GM23338 (cell line): ENCODE results near the gene USP3.

ENCODE experiments used
- EZH2 ChIP-seq: fragments of 200-600 bp; sonication (generic); IDR thresholded peaks from one replicate; pipeline ENCODE4 v1.8.0; 2017; ENCODE audit warnings: antibody characterized with exemption, mild to moderate bottlenecking, low read depth; ENCODE audit not compliant: unreplicated experiment
- EZH2phosphoT487 ChIP-seq: fragments of 200-600 bp; sonication (generic); IDR thresholded peaks from one replicate; pipeline ENCODE4 v1.8.1; 2018; ENCODE audit warnings: antibody characterized with exemption; ENCODE audit not compliant: unreplicated experiment
- JUNB ChIP-seq: IDR thresholded peaks from one replicate; pipeline ENCODE4 v1.6.1; 2016; ENCODE audit warnings: antibody characterized with exemption; ENCODE audit not compliant: unreplicated experiment
- NANOG ChIP-seq: IDR thresholded peaks from 2 replicates; pipeline ENCODE4 v1.6.1; 2016; ENCODE audit warnings: antibody characterized with exemption, borderline replicate concordance
- POLR2AphosphoS5 ChIP-seq: IDR thresholded peaks from 2 replicates; pipeline ENCODE4 v1.6.1; 2016; ENCODE audit warnings: antibody characterized with exemption, low read depth
- ZNF114 ChIP-seq: fragments of 250-450 bp; sonication (Bioruptor Pico); IDR thresholded peaks from 2 replicates; pipeline ENCODE4 v1.5.0; 2020; ENCODE audit warnings: mild to moderate bottlenecking, moderate library complexity
- TF ChIP-seq, protein P1 (sequence below), 2 experiments: fragments of 200-600 bp in 1 of 2; sonication (generic) in 1 of 2; conservative IDR thresholded peaks; 2 replicates each; pipeline versions ENCODE4 v1.5.1 to v1.6.1; 2016 to 2017; ENCODE audit warnings: antibody characterized with exemption in 2 of 2, low read depth in 2 of 2, mild to moderate bottlenecking in 2 of 2, moderate library complexity in 1 of 2
- TF ChIP-seq, protein P2 (sequence below): IDR thresholded peaks from one replicate; pipeline ENCODE4 v1.6.1; 2018; ENCODE audit warnings: antibody characterized with exemption; ENCODE audit not compliant: unreplicated experiment
- TF ChIP-seq, protein P3 (sequence below): fragments of 250-450 bp; sonication (Bioruptor Pico); IDR thresholded peaks from 2 replicates; pipeline ENCODE4 v1.5.0; 2020; ENCODE audit warnings: mild to moderate bottlenecking, moderate library complexity

DNA sequence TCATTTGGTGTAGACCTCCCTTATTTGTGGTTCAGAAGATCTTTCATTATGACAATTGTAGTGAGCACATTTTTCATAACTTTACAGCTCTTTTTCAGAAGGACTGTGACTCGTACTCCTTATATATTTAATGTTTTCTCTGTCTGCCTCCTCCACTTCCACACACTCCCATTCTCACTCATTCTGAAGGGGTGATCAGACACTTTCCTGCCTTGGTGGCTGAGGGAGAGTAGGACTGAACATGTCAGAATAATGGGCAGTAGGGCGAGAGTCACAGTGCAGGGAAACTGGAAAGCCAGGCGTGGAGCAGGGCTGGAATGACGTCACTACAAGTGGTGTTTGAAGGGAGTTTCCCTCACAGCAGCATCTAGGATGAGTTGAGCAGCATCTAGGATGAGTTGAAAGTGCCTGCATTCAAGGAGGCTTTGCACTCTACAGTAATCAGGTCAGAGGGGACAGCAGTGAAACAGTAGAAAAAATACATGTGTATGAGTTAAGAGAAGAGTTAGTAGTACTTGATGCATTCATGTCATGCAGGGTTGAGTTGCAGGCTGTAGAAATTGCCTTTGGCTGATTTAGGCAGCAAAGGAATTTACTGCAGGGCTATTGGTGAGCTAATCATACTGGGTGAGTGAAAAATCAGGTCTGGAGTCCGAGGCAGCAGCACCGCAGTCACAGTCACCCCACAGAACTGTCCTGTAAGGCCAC, 56.5 kb downstream of the USP3 start:
- no peak for TF ChIP-seq POLR2AphosphoS5
- TF ChIP-seq, protein P1, sequence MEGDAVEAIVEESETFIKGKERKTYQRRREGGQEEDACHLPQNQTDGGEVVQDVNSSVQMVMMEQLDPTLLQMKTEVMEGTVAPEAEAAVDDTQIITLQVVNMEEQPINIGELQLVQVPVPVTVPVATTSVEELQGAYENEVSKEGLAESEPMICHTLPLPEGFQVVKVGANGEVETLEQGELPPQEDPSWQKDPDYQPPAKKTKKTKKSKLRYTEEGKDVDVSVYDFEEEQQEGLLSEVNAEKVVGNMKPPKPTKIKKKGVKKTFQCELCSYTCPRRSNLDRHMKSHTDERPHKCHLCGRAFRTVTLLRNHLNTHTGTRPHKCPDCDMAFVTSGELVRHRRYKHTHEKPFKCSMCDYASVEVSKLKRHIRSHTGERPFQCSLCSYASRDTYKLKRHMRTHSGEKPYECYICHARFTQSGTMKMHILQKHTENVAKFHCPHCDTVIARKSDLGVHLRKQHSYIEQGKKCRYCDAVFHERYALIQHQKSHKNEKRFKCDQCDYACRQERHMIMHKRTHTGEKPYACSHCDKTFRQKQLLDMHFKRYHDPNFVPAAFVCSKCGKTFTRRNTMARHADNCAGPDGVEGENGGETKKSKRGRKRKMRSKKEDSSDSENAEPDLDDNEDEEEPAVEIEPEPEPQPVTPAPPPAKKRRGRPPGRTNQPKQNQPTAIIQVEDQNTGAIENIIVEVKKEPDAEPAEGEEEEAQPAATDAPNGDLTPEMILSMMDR (conservative IDR thresholded peaks at IDR 0.05; ENCODE audit: low read depth in 2 of 2) = no peak
- no peak for TF ChIP-seq EZH2
- TF ChIP-seq, protein P2, sequence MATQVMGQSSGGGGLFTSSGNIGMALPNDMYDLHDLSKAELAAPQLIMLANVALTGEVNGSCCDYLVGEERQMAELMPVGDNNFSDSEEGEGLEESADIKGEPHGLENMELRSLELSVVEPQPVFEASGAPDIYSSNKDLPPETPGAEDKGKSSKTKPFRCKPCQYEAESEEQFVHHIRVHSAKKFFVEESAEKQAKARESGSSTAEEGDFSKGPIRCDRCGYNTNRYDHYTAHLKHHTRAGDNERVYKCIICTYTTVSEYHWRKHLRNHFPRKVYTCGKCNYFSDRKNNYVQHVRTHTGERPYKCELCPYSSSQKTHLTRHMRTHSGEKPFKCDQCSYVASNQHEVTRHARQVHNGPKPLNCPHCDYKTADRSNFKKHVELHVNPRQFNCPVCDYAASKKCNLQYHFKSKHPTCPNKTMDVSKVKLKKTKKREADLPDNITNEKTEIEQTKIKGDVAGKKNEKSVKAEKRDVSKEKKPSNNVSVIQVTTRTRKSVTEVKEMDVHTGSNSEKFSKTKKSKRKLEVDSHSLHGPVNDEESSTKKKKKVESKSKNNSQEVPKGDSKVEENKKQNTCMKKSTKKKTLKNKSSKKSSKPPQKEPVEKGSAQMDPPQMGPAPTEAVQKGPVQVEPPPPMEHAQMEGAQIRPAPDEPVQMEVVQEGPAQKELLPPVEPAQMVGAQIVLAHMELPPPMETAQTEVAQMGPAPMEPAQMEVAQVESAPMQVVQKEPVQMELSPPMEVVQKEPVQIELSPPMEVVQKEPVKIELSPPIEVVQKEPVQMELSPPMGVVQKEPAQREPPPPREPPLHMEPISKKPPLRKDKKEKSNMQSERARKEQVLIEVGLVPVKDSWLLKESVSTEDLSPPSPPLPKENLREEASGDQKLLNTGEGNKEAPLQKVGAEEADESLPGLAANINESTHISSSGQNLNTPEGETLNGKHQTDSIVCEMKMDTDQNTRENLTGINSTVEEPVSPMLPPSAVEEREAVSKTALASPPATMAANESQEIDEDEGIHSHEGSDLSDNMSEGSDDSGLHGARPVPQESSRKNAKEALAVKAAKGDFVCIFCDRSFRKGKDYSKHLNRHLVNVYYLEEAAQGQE = no peak
- no peak for TF ChIP-seq JUNB
- no peak for TF ChIP-seq ZNF114 (CRISPR knock-in tag)
- TF ChIP-seq, protein P3, sequence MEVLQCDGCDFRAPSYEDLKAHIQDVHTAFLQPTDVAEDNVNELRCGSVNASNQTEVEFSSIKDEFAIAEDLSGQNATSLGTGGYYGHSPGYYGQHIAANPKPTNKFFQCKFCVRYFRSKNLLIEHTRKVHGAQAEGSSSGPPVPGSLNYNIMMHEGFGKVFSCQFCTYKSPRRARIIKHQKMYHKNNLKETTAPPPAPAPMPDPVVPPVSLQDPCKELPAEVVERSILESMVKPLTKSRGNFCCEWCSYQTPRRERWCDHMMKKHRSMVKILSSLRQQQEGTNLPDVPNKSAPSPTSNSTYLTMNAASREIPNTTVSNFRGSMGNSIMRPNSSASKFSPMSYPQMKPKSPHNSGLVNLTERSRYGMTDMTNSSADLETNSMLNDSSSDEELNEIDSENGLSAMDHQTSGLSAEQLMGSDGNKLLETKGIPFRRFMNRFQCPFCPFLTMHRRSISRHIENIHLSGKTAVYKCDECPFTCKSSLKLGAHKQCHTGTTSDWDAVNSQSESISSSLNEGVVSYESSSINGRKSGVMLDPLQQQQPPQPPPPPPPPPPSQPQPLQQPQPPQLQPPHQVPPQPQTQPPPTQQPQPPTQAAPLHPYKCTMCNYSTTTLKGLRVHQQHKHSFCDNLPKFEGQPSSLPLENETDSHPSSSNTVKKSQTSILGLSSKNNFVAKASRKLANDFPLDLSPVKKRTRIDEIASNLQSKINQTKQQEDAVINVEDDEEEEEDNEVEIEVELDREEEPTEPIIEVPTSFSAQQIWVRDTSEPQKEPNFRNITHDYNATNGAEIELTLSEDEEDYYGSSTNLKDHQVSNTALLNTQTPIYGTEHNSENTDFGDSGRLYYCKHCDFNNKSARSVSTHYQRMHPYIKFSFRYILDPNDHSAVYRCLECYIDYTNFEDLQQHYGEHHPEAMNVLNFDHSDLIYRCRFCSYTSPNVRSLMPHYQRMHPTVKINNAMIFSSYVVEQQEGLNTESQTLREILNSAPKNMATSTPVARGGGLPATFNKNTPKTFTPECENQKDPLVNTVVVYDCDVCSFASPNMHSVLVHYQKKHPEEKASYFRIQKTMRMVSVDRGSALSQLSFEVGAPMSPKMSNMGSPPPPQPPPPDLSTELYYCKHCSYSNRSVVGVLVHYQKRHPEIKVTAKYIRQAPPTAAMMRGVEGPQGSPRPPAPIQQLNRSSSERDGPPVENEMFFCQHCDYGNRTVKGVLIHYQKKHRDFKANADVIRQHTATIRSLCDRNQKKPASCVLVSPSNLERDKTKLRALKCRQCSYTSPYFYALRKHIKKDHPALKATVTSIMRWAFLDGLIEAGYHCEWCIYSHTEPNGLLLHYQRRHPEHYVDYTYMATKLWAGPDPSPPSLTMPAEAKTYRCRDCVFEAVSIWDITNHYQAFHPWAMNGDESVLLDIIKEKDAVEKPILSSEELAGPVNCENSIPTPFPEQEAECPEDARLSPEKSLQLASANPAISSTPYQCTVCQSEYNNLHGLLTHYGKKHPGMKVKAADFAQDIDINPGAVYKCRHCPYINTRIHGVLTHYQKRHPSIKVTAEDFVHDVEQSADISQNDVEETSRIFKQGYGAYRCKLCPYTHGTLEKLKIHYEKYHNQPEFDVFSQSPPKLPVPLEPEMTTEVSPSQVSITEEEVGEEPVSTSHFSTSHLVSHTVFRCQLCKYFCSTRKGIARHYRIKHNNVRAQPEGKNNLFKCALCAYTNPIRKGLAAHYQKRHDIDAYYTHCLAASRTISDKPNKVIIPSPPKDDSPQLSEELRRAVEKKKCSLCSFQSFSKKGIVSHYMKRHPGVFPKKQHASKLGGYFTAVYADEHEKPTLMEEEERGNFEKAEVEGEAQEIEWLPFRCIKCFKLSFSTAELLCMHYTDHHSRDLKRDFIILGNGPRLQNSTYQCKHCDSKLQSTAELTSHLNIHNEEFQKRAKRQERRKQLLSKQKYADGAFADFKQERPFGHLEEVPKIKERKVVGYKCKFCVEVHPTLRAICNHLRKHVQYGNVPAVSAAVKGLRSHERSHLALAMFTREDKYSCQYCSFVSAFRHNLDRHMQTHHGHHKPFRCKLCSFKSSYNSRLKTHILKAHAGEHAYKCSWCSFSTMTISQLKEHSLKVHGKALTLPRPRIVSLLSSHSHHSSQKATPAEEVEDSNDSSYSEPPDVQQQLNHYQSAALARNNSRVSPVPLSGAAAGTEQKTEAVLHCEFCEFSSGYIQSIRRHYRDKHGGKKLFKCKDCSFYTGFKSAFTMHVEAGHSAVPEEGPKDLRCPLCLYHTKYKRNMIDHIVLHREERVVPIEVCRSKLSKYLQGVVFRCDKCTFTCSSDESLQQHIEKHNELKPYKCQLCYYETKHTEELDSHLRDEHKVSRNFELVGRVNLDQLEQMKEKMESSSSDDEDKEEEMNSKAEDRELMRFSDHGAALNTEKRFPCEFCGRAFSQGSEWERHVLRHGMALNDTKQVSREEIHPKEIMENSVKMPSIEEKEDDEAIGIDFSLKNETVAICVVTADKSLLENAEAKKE = no peak
- TF ChIP-seq NANOG = no peak
- TF ChIP-seq EZH2phosphoT487 = no peak
